Panc1 (cell line): Measurements from ENCODE around the gene ADARB2. TPM values are rescaled to one million over a fixed set of nuclear protein-coding genes. Genes with fewer than 3 reads are reported as not detected.
"Not testable (repeated sequence)": the region's sequence is repeated elsewhere in the genome, so short reads cannot be mapped to it uniquely, and the experiment has no call there.

Source experiments
- ATAC-seq: fragments of 200-7000 bp; cut with Tn5 transposase; 2 replicates; pipeline ENCODE4 v1.9.1; 2020; ENCODE audit warnings: mild to moderate bottlenecking, moderate library complexity
- BruUV-seq: library from RNA; stranded (reverse); fragments of 400-500 nt; replicated peaks from 2 replicates; lab custom pipeline; 2021; lab: Mats Ljungman, UMichigan
- CTCF ChIA-PET: fragments of 300-600 bp; sonication (Branson Sonifier 250); formaldehyde crosslinking; loops from one replicate; lab custom pipeline; 2022; ENCODE audit warnings: antibody characterized with exemption; lab: Charles Lee
- POLR2A ChIA-PET: fragments of 300-600 bp; sonication (Branson Sonifier 250); formaldehyde crosslinking; loops from one replicate; lab custom pipeline; 2022; ENCODE audit warnings: antibody characterized with exemption; lab: Charles Lee
- DNase-seq: peaks from one replicate; pipeline ENCODE4 v3.0.0-alpha.2; 2010; ENCODE audit warnings: low read depth, low spot score
- H3K27ac ChIP-seq: 2 replicates; pipeline ENCODE4 v1.5.1; 2011; ENCODE audit warnings: mild to moderate bottlenecking, low read length, inconsistent platforms
- H3K27me3 ChIP-seq: fragments of 200-500 bp; sonication (Bioruptor generic); 2 replicates; pipeline ENCODE4 v1.6.0; 2014; ENCODE audit warnings: low read length, inconsistent platforms; ENCODE audit not compliant: control insufficient read depth, insufficient read depth
- H3K36me3 ChIP-seq: fragments of 200-500 bp; sonication (Bioruptor generic); 2 replicates; pipeline ENCODE4 v1.5.1; 2014; ENCODE audit warnings: inconsistent platforms, mild to moderate bottlenecking, low read length, moderate library complexity; ENCODE audit not compliant: control insufficient read depth, insufficient read depth
- H3K4me1 ChIP-seq: 2 replicates; pipeline ENCODE4 v1.5.1; 2011; ENCODE audit warnings: inconsistent platforms, mild to moderate bottlenecking, low read length, moderate library complexity; ENCODE audit not compliant: control insufficient read depth, insufficient read depth
- H3K4me3 ChIP-seq, 2 experiments: 2 replicates each; pipeline ENCODE4 v1.5.1; 2011 to 2012; ENCODE audit warnings: low read depth in 2 of 2, low read length in 2 of 2, mild to moderate bottlenecking in 2 of 2, inconsistent platforms in 1 of 2, moderate library complexity in 1 of 2
- H3K9me3 ChIP-seq: fragments of 200-500 bp; sonication (Bioruptor generic); 2 replicates; pipeline ENCODE4 v1.5.1; 2014; ENCODE audit warnings: low read depth, mild to moderate bottlenecking, inconsistent platforms, low read length, moderate library complexity; ENCODE audit not compliant: control insufficient read depth, insufficient read depth
- CTCF ChIP-seq: fragments of 450-650 bp; IDR thresholded peaks from 2 replicates; pipeline ENCODE4 v1.5.1; 2017; ENCODE audit warnings: mild to moderate bottlenecking
- POLR2AphosphoS5 ChIP-seq: IDR thresholded peaks from 2 replicates; pipeline ENCODE4 v1.6.1; 2012; ENCODE audit warnings: mild to moderate bottlenecking, low read depth, low read length, moderate library complexity
- REST ChIP-seq, 2 experiments: IDR thresholded peaks; 2 replicates each; pipeline ENCODE4 v1.6.1; 2011 to 2012; ENCODE audit warnings: low read depth in 2 of 2, control low read depth in 1 of 2, low read length in 1 of 2, mild to moderate bottlenecking in 1 of 2, moderate library complexity in 1 of 2; ENCODE audit not compliant: insufficient read depth in 1 of 2
- SIN3A ChIP-seq: IDR thresholded peaks from 2 replicates; pipeline ENCODE4 v1.6.1; 2012; ENCODE audit warnings: low read depth, mild to moderate bottlenecking, low read length, moderate library complexity, borderline replicate concordance; ENCODE audit not compliant: insufficient read depth
- TCF7L2 ChIP-seq: IDR thresholded peaks from 2 replicates; pipeline ENCODE4 v1.6.1; 2011; ENCODE audit warnings: mild to moderate bottlenecking, low read depth, low read length, inconsistent platforms
- in situ Hi-C: cut with HindIII; loops from 2 replicates; pipeline ENCODE4 v1.10.0; 2016; ENCODE audit warnings: low sequenced_read_pairs, low pct_unique_long_range_greater_than_20kb
- intact Hi-C: fragments of 100-400 bp; cut with micrococcal nuclease; formaldehyde crosslinking; loops from one replicate; pipeline ENCODE4 v1.10.0; 2022; ENCODE audit not compliant: unreplicated experiment
- total RNA-seq: library from RNA; stranded (reverse); gene quantifications from one replicate; pipeline ENCODE4 v1.2.1, GENCODE V29; 2021; ENCODE audit not compliant: unreplicated experiment

Gene ADARB2
- total RNA-seq, 1 experiment from 2014 or later: 0.31 TPM

GRCh38 chr10:1616701-1617100 is 120.6 kb downstream of the ADARB2 start:
- H3K27me3 ChIP-seq, H3K4me3 ChIP-seq, CTCF ChIA-PET, ATAC-seq, POLR2A ChIA-PET, H3K27ac ChIP-seq, H3K36me3 ChIP-seq, in situ Hi-C loops, DNase-seq, BruUV-seq, intact Hi-C loops, H3K4me1 ChIP-seq, H3K9me3 ChIP-seq: not testable (repeated sequence)

- in situ Hi-C loops: no loop called here
- DNase-seq: no peak
These were observed 122.0 kb downstream of the ADARB2 start for GRCh38 chr10:1615186-1615954.

More at GRCh38 chr10:1615186-1615954, 122.0 kb downstream of the ADARB2 start:
- BruUV-seq: no TSS peak
- Histone ChIP-seq H3K4me3 (no peak overlapping the region), H3K27me3 (peaks cover 2% of the 10 kb centered on the region), H3K9me3 (no peaks in the 10 kb centered on the region), H3K36me3 (no peaks in the 10 kb centered on the region), H3K27ac (no peak overlapping the region), H3K4me1 (no peaks in the 10 kb centered on the region)
- no peak for ATAC-seq
- CTCF ChIA-PET: no interaction called here
- intact Hi-C loops: no loop called here
- TF ChIP-seq POLR2AphosphoS5 (no peak), TCF7L2 (no peak), REST (IDR thresholded peaks at IDR 0.05; ENCODE audit: insufficient read depth in 1 of 2, low read depth in 2 of 2, low read length in 1 of 2) (no peak), SIN3A (no peak), CTCF (no peak)
- POLR2A ChIA-PET: no interaction called here
